DMS153 treated with DMSO at 0.1 percent for 48 hours (cell line): ENCODE measurements around the gene OSTM1.
"Not testable (repeated sequence)": the region's sequence is repeated elsewhere in the genome, so short reads cannot be mapped to it uniquely, and the experiment has no call there.

Experiments
- DNase-seq: peaks from one replicate; lab custom pipeline; 2025; ENCODE audit not compliant: unreplicated experiment; lab: John Stamatoyannopoulos, UW

OSTM1 gene

DNA sequence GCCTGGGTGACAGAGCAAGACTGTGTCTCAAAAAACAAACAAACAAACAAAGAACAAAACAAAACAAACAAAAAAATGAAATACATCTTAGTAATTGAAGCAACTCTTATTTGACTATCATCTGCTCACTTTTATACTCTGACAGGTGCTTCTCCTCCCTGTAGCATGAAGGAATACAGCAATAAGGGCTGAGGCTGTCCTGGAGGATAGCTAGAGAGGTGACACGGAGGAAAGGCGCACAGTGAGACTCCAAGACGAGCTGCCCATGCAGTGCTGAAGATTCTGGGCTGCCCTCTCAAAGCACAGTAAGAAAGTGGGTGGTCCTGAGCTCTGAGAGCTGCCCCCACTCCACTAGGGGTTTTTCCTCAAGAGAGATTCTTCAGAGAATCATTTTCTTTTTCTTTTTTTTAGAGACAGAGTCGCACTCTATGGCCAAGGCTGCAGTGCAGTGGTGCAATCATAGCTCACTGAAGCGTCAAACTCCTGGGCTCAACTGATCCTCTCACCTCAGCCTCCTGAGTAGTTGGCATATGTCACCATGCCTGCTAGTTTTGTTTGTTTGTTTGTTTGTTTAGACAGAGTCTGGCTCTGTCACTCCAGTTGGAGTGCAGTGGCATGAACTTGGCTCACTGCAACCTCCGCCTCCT is 50.0 kb downstream of the OSTM1 start:
- no peak for DNase-seq

DNA sequence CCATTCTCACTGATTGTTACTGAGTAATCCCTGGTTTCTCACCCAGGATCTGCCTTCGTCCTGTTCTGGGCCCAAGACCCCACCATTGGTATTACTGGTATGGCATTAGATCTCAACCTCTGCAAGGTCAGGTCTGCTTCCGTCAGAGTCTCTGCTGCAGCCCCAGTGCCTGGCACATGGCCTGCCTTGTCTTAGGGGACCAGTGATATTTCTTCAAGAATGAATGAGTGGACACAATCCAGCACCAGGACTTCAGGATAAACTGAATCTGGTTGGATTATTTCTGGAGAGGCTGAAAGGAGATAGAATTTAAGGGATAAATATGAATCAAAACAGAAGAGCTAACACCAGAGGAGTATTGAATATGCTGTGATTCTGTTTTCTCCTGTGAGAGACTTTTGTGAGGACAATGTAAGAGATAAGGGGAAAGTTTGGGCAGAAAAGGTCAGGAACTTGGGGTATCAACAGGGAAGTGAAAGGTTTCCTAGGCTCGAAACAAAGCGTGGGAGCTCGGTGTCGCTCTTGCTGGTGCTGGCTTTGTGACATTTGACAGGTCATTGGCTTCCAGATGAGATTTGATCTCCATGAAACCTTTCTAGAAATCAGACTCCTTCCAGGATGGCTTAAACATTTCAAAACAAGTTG is 53.9 kb downstream of the OSTM1 start:
- DNase-seq = no peak

DNA sequence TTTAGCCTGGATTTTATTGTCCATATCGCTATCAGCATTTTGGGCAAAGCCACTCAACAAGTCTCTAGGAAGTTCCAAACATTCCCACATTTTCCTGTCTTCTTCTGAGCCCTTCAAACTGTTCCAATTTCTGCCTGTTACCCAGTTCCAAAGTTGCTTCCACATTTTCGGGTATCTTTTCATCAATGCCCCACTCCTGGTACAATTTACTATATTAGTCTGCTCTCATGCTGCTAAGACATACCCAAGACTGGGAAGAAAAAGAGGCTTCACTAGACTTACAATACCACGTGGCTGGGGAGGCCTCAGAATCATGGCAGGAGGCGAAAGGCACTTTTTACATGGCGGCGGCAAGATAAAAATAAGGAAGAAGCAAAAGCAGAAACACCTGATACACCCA is 58.3 kb downstream of the OSTM1 start:
- not testable (repeated sequence) for DNase-seq

DNA sequence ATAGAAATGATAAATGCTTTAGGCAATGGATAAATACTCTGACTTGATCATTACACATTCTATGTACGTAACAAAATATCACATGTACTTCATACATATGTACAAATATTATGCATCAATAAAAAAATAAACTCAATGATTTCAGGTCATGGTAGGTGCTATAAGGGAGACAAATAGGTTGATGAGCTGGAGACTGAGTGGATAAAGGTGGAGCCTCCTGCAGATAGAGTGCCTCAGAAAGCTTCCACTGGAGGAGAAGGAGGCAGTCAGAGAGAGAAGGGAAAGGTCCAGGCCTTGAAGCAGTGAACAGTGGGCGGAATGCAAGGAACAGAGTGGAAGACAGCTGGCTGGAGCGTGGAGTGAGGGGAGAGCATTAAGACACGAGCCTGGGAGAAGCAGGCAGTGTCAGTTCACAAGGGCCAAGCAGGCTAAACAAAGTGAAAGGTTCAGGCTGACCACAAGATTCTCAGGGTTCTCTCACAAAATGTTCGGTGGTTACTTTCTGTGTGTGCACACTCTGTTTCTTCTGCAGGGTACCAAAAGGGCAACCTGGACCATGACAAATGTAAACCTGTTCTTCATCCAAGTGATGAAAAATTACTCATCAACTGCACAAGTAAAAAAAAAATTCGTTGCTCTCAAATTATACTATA is 60.6 kb downstream of the OSTM1 start:
- no peak for DNase-seq

DNA sequence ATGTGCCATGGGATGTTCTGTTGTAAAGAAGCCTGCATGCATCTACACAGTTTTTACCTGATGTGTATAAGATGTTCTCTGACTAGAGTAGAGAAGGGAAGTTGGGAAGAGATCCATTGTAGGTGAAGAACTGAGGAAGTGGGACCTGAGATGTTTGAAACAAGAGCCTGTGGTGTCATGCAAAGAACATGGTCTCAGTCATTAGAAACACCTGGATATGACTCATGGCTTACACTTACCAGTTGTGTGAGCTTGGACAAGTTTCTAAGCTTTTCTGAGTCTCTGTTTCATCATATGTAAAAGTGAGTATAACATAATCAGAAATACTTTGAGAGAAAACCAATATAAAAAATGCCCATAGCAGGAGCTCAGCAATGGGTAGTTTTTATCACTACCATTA is 64.6 kb downstream of the OSTM1 start:
- DNase-seq = no peak

DNA sequence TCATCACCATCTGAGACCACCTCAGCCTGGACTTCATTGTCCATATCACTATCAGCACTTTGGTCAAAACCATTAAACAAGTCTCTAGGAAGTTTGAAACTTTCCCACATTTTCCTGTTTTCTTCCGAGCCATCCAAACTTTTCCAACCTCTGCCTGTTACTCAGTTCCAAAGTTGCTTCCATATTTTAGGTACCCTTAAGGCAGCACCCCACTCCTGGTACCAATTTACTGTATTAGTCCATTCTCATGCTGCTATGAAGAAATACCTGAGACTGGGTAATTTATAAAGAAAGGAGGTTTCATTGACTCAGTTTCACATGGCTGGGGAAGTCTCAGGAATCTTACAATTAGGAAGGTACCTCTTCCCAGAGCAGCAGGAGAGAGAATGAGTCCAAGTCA is 65.3 kb downstream of the OSTM1 start:
- DNase-seq = not testable (repeated sequence)

DNA sequence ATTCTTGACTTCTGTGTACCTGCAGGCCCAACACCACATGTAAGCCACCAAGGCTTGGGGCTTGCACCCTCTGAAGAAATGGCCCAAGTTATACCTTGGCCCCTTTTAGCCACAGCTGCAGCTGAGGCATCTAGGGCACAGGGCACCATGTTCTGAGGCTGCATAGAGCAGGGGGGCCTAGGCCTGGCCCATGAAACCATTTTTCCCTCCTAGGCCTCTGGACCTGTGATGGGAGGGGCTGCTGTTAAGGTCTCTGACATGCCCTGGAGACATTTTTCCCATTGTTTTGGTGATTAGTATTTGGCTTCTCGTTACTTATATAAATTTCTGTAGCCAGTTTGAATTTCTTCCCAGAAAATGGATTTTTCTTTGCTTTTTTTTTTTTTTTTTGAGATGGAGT is 66.2 kb downstream of the OSTM1 start:
- no peak for DNase-seq

DNA sequence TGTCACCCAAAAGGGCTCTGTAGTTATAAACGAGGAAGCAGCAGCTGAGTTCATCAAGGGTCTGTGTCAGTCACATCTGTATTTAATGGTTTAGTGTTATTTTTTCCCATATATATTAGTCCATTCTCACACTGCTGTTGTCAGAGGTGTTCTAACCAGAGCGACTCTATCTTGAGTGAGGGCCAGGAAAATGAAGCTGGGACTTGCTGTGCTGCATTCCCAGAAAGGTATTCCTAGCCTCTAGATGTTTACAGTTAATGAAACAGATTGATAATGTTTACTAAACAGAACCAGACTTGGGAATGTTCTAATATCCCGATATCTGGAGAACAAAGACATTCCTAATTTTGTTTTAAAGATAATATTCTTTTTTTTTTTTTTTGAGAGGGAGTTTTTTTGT is 68.6 kb downstream of the OSTM1 start:
- no peak for DNase-seq

DNA sequence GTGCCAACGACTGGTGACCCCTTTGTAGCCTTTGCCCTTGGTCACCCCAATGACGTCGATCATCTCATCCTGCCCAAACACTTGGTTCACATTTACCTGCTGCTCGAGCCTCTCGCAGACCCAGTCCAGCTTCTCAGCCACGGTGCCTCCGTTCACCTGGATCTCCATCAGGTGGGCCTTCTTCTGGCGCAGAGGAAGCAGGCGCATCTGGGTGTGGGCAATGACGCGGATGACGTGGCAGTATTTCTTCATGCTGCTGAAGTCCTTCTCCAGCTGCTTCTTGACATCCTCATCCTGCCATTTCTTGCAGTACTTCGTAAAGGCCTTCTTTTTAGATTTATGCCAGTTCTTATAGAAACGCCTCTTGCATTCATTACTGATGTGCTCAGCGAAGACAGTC is 69.7 kb downstream of the OSTM1 start:
- DNase-seq = no peak

DNA sequence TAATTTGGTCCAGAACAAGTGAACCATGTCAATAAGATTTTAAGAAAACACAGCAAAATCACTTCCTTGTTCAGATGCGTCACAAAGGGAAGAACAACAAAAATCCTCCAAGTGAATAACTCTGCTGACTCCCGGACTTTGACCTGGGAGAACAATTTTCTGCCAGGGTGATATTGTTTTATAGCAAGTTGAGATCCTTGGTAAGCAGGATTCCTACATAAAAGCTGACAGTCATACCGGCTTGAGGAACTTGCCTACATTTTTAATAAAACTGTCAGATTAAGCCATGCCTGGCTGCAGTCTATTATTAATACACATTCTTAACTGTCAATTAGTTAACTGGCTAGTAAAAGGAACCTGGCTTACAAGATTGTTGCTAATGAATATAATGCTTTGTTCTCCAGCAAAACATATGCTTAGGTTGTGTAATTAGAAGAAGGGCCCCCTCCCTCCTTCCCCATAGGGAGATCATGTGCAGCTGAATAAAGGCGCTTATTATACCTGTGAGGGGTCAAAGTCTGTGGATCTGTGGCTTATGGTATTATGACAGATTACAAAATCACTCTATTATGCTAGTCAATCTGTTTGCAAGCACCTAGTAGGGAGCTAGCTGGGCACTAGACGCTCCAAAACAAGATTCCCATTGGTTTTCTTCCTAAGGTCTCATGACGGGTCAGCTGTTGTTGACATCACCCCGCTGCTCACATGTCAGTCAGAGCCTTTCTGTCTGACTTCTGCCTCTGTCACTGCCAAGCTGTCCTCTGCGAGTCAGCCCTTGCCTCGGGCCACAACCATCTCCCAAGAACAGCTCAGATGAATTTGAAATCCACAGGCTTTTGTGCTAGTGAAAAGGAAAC is 71.9 kb downstream of the OSTM1 start:
- DNase-seq = no peak

DNA sequence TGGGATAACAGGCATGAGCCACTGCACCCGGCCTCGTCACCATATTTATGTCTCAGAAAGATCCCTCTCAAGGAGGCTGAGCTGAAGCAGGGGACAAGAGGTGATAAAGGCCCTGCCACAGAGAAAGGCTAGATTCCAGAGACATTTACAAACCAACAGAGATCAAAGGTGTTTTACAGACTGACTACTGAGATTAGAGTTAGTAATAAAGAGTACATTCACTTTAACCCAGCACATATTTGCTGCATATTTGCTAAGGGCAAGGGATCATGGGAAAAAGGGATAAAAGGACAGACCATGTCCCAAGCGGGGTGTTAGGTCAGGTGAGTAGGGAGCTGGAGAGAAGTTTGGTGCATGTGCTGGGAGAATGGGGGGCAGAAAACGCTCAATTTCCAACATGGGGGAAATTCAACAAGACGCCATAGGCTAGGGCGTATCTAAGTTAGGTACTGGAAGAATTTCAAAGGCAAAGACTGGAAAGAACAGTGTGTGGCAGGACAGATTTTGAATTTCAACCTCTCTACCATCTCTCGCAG is 72.8 kb downstream of the OSTM1 start:
- no peak for DNase-seq

DNA sequence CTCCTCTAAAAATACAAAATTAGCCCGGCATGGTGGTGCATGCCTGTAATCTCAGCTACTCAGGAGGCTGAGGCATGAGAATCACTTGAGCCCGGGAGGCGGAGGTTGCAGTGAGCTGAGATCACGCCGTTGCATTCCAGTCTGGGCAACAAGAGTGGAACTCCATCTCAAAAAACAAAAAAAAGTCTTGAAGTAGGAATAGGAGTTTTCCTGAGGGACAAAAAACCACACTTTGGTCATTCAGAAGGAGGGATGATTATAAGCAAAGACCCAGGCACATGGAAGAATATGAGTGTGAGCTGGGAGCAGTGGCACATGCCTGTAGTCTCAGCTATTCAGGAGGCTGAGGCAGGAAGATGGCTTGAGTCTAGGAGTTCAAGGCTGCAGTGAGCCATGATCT is 74.3 kb downstream of the OSTM1 start:
- DNase-seq = not testable (repeated sequence)

DNA sequence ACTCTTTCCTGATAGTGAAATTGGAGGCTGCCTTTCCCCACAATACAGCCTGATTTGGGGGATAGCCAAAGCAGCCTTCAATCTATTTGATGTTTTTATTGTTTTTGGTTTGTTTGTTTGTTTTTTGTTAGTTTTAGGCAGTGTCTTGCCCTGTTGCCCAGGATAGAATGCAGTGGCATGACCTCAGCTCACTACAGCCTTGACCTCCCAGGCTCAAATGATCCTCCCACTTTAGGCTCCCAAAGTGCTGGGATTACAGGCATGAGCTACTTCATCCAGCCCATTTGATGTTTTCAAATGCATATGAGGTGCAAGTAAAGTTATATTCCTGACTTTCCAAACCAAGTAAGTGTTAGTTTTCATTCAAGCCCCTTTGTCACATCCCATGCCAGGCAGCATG is 75.2 kb downstream of the OSTM1 start:
- no peak for DNase-seq

DNA sequence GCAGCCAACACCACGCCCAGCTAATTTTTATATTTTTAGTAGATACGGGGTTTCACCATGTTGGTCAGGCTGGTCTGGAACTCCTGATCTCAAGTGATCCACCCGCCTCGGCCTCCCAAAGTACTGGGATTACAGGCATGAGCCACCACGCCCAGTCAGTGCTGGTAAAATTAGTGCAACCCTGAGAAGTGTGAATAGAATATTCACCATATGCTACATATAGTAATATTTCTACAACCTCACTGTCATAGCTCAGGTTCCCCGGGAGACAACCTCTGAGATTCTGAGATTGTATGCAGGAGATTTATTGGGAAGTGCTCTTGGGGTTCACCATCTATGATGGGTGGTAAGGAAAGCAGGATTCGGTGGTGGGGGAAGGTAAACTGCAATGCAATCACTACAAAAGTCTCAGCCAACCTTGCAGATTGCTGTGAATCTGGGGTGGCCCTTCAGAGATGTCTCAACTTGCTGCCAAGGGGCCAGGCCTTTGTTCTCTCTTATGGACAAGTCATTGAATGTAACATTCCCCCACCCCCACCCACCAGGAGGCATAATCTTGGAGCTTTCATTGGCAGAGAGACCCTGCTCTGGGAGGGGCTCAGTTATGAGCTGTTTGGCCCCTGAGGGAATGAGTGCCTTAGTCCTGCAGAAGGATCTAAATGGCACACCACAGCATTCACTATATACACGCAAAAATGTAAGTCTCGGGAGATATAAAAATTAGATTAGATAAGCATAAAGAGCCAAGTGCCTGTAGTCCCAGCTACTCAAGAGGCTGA is 82.6 kb downstream of the OSTM1 start:
- DNase-seq = no peak
